Activated T-helper 1 cell treated with anti-CD3 and anti-CD28 coated beads, Interleukin-12 subunit alpha, Interleukin-12 subunit beta, Interleukin-2, Interleukin-4 antibody, amounts not matched to agents 30 ng/mL and 10 ng/mL and 1 ng/mL, durations not matched to agents 14 hours and 24 hours and 36 hours (primary cell): ENCODE measurements around the gene SPI1. TPM values are rescaled to one million over a fixed set of nuclear protein-coding genes. Genes with fewer than 3 reads are reported as not detected.

Experiments
- DNase-seq: peaks from one replicate; pipeline ENCODE4 v3.0.0; 2021; ENCODE audit warnings: low spot score
- H3K27ac Mint-ChIP-seq: one replicate; pipeline ENCODE4 v1.8.0; 2021; ENCODE audit warnings: mild to moderate bottlenecking, mixed read lengths
- H3K27me3 Mint-ChIP-seq: one replicate; pipeline ENCODE4 v1.8.0; 2022; ENCODE audit warnings: mild to moderate bottlenecking, moderate library complexity, mixed read lengths; ENCODE audit not compliant: insufficient read depth
- H3K36me3 Mint-ChIP-seq: one replicate; pipeline ENCODE4 v1.8.0; 2021; ENCODE audit warnings: low read depth, mixed read lengths
- H3K4me1 Mint-ChIP-seq: one replicate; pipeline ENCODE4 v1.8.0; 2021; ENCODE audit warnings: low read depth, mixed read lengths
- H3K4me3 Mint-ChIP-seq: one replicate; pipeline ENCODE4 v1.8.0; 2021; ENCODE audit warnings: mild to moderate bottlenecking, moderate library complexity, mixed read lengths
- H3K9me3 Mint-ChIP-seq: one replicate; pipeline ENCODE4 v1.8.0; 2021; ENCODE audit warnings: mixed read lengths
- intact Hi-C: fragments of 100-400 bp; cut with micrococcal nuclease; formaldehyde crosslinking; loops from one replicate; pipeline ENCODE4 v1.15.1; 2024
- total RNA-seq: library from RNA; stranded (reverse); gene quantifications from 2 replicates; pipeline ENCODE4 v1.2.3, GENCODE V29; 2022

SPI1 gene
- total RNA-seq, 1 donor from 2014 or later, result not detected

DNA sequence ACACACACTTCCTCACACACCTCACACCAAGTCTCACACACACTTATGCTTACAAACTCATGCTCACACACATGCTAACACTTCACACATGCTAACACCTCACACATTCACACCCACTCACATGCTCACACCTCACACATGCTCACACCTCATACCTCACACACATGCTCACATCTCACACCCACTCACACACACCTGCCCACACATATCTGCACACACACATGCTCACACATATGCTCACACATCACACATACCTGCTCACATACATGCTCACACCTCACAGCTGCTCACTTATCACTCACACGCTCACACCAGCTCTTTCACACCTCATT lies 21.4 kb downstream of the SPI1 start:
- H3K4me1 Mint-ChIP-seq, result peaks cover 10% of the 10 kb centered on the region
- no peaks in the 10 kb centered on the region for H3K9me3 Mint-ChIP-seq
- no peak overlapping the region for H3K27ac Mint-ChIP-seq
- intact Hi-C loops, result no loop called here
- no peak for DNase-seq
- H3K4me3 Mint-ChIP-seq, result no peak overlapping the region
- H3K27me3 Mint-ChIP-seq, result no peaks in the 10 kb centered on the region
- no peaks in the 10 kb centered on the region for H3K36me3 Mint-ChIP-seq

DNA sequence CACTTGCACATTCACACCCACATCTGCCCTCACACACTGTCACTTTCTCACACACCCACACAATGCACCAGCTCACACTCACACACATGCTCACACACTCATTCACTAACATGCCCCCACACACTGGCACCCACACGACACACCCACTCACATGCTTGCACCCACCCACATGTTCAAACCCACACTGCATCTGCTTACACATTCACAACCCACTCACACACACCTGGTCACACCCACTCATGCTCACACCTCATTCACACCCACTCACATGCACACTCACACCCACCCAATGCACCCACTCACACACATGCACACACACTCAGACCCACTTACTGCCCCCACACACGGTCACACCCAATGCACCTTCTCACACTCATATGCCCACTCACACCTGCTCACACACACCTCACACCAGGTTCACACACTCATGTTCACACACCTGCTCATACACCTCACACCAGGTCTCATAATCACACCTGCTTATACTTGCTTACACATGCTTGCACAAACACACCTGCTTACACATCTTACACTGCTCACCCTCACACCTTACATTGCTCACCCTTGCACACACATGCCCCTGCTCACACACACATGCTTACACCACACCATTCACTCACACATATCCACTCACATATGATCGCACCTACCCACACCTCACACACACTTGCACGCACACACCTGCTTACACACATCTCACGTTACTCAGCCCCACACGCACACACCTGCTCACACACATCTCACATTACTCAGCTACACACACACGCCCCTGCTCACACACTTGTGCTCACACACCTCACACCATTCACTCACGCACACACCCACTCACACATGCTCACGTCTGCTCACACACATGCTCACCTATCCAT lies 22.0 kb downstream of the SPI1 start:
- intact Hi-C loops, result no loop called here
- H3K4me1 Mint-ChIP-seq, result peaks cover 10% of the 10 kb centered on the region
- no peak overlapping the region for H3K27ac Mint-ChIP-seq

GRCh38 chr11:47355283-47356128 lies 22.8 kb downstream of the SPI1 start:
- intact Hi-C loops, result no loop called here
- peaks cover 6% of the 10 kb centered on the region for H3K4me1 Mint-ChIP-seq
- DNase-seq, result no peak
- H3K36me3 Mint-ChIP-seq, result no peaks in the 10 kb centered on the region
- no peaks in the 10 kb centered on the region for H3K27me3 Mint-ChIP-seq
- no peak overlapping the region for H3K27ac Mint-ChIP-seq
- no peak overlapping the region for H3K4me3 Mint-ChIP-seq
- H3K9me3 Mint-ChIP-seq, result no peaks in the 10 kb centered on the region

More for the DNA sequence above, 22.0 kb downstream of the SPI1 start:
- no peak for DNase-seq
- Mint-ChIP-seq H3K9me3 (no peaks in the 10 kb centered on the region), H3K27me3 (no peaks in the 10 kb centered on the region), H3K4me3 (no peak overlapping the region), H3K36me3 (no peaks in the 10 kb centered on the region)

DNA sequence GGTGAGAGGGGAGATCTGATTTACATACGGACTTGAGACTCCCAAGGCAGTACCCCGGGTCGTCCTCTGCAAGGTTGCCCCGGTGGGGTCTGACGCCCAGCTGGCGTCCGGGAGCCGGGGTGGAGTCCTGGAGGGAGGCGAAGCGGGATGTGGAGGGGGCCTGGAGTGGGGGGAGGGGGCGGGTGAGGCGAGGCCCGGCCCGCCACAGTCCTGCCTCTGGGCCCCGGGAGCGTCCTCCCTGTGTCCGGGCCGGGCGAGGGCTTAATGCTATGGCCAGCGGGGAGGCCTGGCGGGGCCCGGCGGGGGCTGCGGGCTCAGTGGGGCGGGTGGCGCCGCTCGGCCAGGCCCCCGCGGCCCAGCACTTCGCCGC lies 23.4 kb downstream of the SPI1 start:
- Mint-ChIP-seq H3K4me1 (peaks cover 6% of the 10 kb centered on the region), H3K9me3 (no peaks in the 10 kb centered on the region), H3K27ac (no peak overlapping the region), H3K4me3 (no peak overlapping the region), H3K36me3 (no peaks in the 10 kb centered on the region), H3K27me3 (no peaks in the 10 kb centered on the region)
- intact Hi-C loops, result no loop called here
- no peak for DNase-seq

DNA sequence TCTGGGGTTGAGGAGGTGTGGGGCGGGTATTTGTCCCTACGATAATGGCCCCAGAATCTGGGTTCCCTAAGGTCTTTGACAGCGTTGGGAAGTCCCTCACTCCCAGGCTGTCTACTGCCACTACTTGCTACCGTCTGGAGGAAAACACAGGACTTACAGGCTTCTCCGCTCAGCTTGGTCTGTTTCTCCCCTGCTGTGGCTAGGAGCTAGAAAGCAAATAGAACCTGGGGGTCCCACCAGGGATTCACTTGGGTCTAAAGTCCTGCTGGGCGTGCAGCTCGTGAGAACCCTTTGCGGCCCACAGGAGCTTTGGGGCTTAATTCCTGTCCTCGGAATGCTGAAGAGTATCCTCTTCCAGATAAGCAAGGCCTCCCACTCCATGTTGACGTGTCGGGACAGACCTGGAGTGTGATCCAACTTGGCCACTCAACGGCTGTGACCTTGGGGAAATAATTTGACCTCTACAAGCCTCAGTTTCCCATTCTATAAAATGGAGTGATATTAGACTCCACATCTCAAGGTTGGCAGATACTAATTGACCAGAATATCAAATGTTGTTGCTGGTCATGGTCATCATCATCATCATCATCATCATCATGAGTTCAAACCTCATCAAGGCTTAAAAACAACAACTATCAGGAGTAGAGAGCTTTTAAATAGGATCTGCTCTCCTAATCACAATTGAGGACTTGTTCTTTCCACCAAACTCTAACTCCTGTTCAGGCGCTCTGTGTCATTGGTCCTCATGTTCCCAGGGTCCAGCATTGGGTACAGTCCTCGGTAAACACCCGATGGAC lies 24.2 kb downstream of the SPI1 start:
- intact Hi-C loops, result no loop called here
- Mint-ChIP-seq H3K27me3 (no peaks in the 10 kb centered on the region), H3K4me1 (peaks cover 1% of the 10 kb centered on the region), H3K4me3 (no peak overlapping the region), H3K27ac (no peak overlapping the region), H3K36me3 (no peaks in the 10 kb centered on the region), H3K9me3 (no peaks in the 10 kb centered on the region)
- no peak for DNase-seq

- no peaks in the 10 kb centered on the region for H3K27me3 Mint-ChIP-seq
- H3K36me3 Mint-ChIP-seq, result no peaks in the 10 kb centered on the region
- no peak within 1 kb of the TSS for H3K27ac Mint-ChIP-seq
- intact Hi-C loops, result no loop called here
- DNase-seq, result no peak
- no peak within 1 kb of the TSS for H3K4me3 Mint-ChIP-seq
- H3K9me3 Mint-ChIP-seq, result no peaks in the 10 kb centered on the region
- no peaks in the 10 kb centered on the region for H3K4me1 Mint-ChIP-seq
These were observed 25.8 kb downstream of the SPI1 start, which contains the start of gene MYBPC3 for GRCh38 chr11:47352556-47352955. Gene MYBPC3 (minus strand): TSS chr11:47352702. CDS start chr11:47352647, 55 bp downstream.

- Mint-ChIP-seq H3K36me3 (no peaks in the 10 kb centered on the region), H3K27me3 (no peaks in the 10 kb centered on the region), H3K4me3 (no peak overlapping the region), H3K27ac (no peak overlapping the region), H3K9me3 (no peaks in the 10 kb centered on the region), H3K4me1 (no peaks in the 10 kb centered on the region)
- intact Hi-C loops, result no loop called here
- DNase-seq, result no peak
These were observed 26.9 kb downstream of the SPI1 start for GRCh38 chr11:47351156-47352126.

- DNase-seq, result no peak
- H3K4me3 Mint-ChIP-seq, result no peak overlapping the region
- no peaks in the 10 kb centered on the region for H3K27me3 Mint-ChIP-seq
- intact Hi-C loops, result no loop called here
- H3K9me3 Mint-ChIP-seq, result no peaks in the 10 kb centered on the region
- no peaks in the 10 kb centered on the region for H3K4me1 Mint-ChIP-seq
- no peak overlapping the region for H3K27ac Mint-ChIP-seq
- H3K36me3 Mint-ChIP-seq, result no peaks in the 10 kb centered on the region
These were observed 28.0 kb downstream of the SPI1 start for GRCh38 chr11:47350315-47350714.

DNA sequence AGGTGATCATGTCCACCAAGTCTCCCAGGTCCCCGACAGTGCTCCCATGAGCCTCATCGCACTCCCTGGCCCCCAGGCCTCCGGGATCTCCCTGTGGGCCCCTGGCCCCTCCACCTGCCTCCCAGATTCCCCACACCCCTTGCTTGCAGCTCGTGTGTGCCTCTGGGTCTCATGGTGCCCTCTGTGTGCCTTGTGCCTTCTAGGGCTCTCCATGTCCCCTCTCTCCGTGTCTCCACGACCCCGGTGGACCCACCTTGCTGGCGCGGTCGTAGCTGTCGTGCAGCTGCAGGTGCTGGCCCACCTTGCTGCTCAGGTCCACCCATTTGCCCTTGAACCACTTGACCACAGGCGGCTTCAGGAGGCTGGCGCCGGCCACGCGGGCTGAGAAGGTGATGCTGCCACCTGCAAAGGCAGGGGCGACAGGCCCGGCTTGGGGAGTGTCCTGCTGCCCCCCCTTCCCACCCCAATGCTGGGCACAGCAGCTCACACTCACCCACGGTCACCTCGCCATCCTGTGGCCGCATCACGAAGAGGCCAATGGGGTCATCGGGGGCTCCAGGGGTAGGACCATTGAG lies 28.7 kb downstream of the SPI1 start:
- H3K9me3 Mint-ChIP-seq, result no peaks in the 10 kb centered on the region
- H3K36me3 Mint-ChIP-seq, result no peaks in the 10 kb centered on the region
- DNase-seq, result no peak
- H3K27me3 Mint-ChIP-seq, result no peaks in the 10 kb centered on the region
- H3K4me3 Mint-ChIP-seq, result no peak overlapping the region
- no peaks in the 10 kb centered on the region for H3K4me1 Mint-ChIP-seq
- intact Hi-C loops, result no loop called here
- H3K27ac Mint-ChIP-seq, result no peak overlapping the region

GRCh38 chr11:47348859-47349258 lies 29.5 kb downstream of the SPI1 start:
- intact Hi-C loops, result no loop called here
- no peaks in the 10 kb centered on the region for H3K36me3 Mint-ChIP-seq
- H3K27ac Mint-ChIP-seq, result no peak overlapping the region
- DNase-seq, result no peak
- H3K9me3 Mint-ChIP-seq, result no peaks in the 10 kb centered on the region
- H3K4me1 Mint-ChIP-seq, result no peaks in the 10 kb centered on the region
- H3K4me3 Mint-ChIP-seq, result no peak overlapping the region
- no peaks in the 10 kb centered on the region for H3K27me3 Mint-ChIP-seq

- H3K27ac Mint-ChIP-seq, result no peak overlapping the region
- H3K4me1 Mint-ChIP-seq, result no peaks in the 10 kb centered on the region
- H3K9me3 Mint-ChIP-seq, result no peaks in the 10 kb centered on the region
- H3K36me3 Mint-ChIP-seq, result no peaks in the 10 kb centered on the region
- DNase-seq, result no peak
- no peaks in the 10 kb centered on the region for H3K27me3 Mint-ChIP-seq
- H3K4me3 Mint-ChIP-seq, result no peak overlapping the region
- intact Hi-C loops, result no loop called here
These were observed 30.1 kb downstream of the SPI1 start for GRCh38 chr11:47348131-47348802.
